Dedifferentiated amniotic fluid mesenchymal stem cell (primary cell): ENCODE data around the gene SPECC1L.

Experiments
- DNase-seq: peaks from one replicate; pipeline ENCODE4 v3.0.0-alpha.2; 2016; ENCODE audit errors: extremely low spot score

SPECC1L gene

GRCh38 chr22:24414523-24414922 lies 143.9 kb downstream of the SPECC1L start:
- DNase-seq: no peak

GRCh38 chr22:24414984-24415945 lies 144.6 kb downstream of the SPECC1L start:
- no peak for DNase-seq

GRCh38 chr22:24416095-24416494 lies 145.5 kb downstream of the SPECC1L start:
- no peak for DNase-seq

GRCh38 chr22:24416611-24417010 lies 146.0 kb downstream of the SPECC1L start:
- DNase-seq: no peak

- no peak for DNase-seq
These were observed 146.6 kb downstream of the SPECC1L start for GRCh38 chr22:24417200-24417599.

- no peak for DNase-seq
These were observed 147.4 kb downstream of the SPECC1L start for GRCh38 chr22:24417901-24418641.

- no peak for DNase-seq
These were observed 148.3 kb downstream of the SPECC1L start for GRCh38 chr22:24418786-24419474.

GRCh38 chr22:24419475-24419850 lies 148.8 kb downstream of the SPECC1L start:
- DNase-seq: no peak

GRCh38 chr22:24420072-24420976 lies 149.7 kb downstream of the SPECC1L start:
- DNase-seq: no peak

GRCh38 chr22:24420977-24421343 lies 150.3 kb downstream of the SPECC1L start:
- no peak for DNase-seq

- DNase-seq: no peak
These were observed 150.8 kb downstream of the SPECC1L start for GRCh38 chr22:24421428-24421931.

GRCh38 chr22:24422102-24422665 lies 151.6 kb downstream of the SPECC1L start:
- no peak for DNase-seq

- no peak for DNase-seq
These were observed 152.9 kb downstream of the SPECC1L start for GRCh38 chr22:24423519-24424000.

GRCh38 chr22:24424001-24424900 lies 153.6 kb downstream of the SPECC1L start:
- DNase-seq: no peak

GRCh38 chr22:24424901-24425775 lies 154.5 kb downstream of the SPECC1L start:
- no peak for DNase-seq

- DNase-seq: no peak
These were observed 155.8 kb downstream of the SPECC1L start for GRCh38 chr22:24426436-24426835.

GRCh38 chr22:24426851-24427499 lies 156.3 kb downstream of the SPECC1L start:
- DNase-seq: no peak
